SU-DHL-6 (cell line): ENCODE measurements around the gene BEND6.

ENCODE experiments used
- H2AFZ ChIP-seq: fragments of 200-600 bp; sonication (generic); 2 replicates; pipeline ENCODE4 v1.6.1; 2014; ENCODE audit warnings: low read depth, mild to moderate bottlenecking, moderate library complexity, mixed read lengths, antibody characterized with exemption, low read length; ENCODE audit not compliant: severe bottlenecking
- H3F3A ChIP-seq: fragments of 200-600 bp; shearing (Covaris generic); 2 replicates; pipeline ENCODE4 v1.6.0; 2016; ENCODE audit warnings: antibody characterized with exemption, mild to moderate bottlenecking; ENCODE audit not compliant: insufficient read depth
- H3K27ac ChIP-seq: fragments of 200-600 bp; sonication (generic); 2 replicates; pipeline ENCODE4 v1.5.1; 2016; ENCODE audit warnings: low read depth, mild to moderate bottlenecking, low read length, moderate library complexity, mixed read lengths
- H3K27me3 ChIP-seq: fragments of 200-600 bp; sonication (generic), shearing (Covaris generic); 2 replicates; pipeline ENCODE4 v1.6.0; 2014; ENCODE audit warnings: mild to moderate bottlenecking, low read length
- H3K36me3 ChIP-seq: fragments of 200-600 bp; sonication (generic); 2 replicates; pipeline ENCODE4 v1.6.1; 2014; ENCODE audit warnings: mild to moderate bottlenecking, low read length, mixed read lengths
- H3K4me2 ChIP-seq: fragments of 300-600, 200-600 bp; shearing (Covaris generic), sonication (generic); 2 replicates; pipeline ENCODE4 v1.6.0; 2014; ENCODE audit warnings: low read length, low read depth, mild to moderate bottlenecking; ENCODE audit not compliant: poor library complexity, severe bottlenecking
- H3K4me3 ChIP-seq: fragments of 200-600 bp; sonication (generic); 2 replicates; pipeline ENCODE4 v1.5.1; 2014; ENCODE audit warnings: antibody characterized with exemption, low read length, mild to moderate bottlenecking, mixed read lengths; ENCODE audit not compliant: insufficient read depth, poor library complexity, severe bottlenecking
- H3K79me2 ChIP-seq: fragments of 200-600 bp; sonication (generic); 2 replicates; pipeline ENCODE4 v1.6.1; 2014; ENCODE audit warnings: mild to moderate bottlenecking, low read length, moderate library complexity; ENCODE audit not compliant: insufficient read depth
- H3K9ac ChIP-seq: fragments of 200-600 bp; sonication (generic); 2 replicates; pipeline ENCODE4 v1.7.0; 2014; ENCODE audit warnings: mild to moderate bottlenecking, low read length
- H3K9me2 ChIP-seq: fragments of 200-600 bp; sonication (generic); replicated peaks from 2 replicates; pipeline ENCODE4 v1.6.1; 2014; ENCODE audit warnings: low read length; ENCODE audit not compliant: insufficient read depth
- H3K9me3 ChIP-seq: fragments of 200-600 bp; sonication (generic); 2 replicates; pipeline ENCODE4 v1.6.1; 2014; ENCODE audit warnings: low read length, mixed read lengths; ENCODE audit not compliant: insufficient read depth
- H4K20me1 ChIP-seq: fragments of 200-600 bp; sonication (generic); 2 replicates; pipeline ENCODE4 v1.6.1; 2014; ENCODE audit warnings: low read depth, mild to moderate bottlenecking, antibody characterized with exemption, low read length, moderate library complexity, mixed read lengths
- CTCF ChIP-seq: fragments of 200-600 bp; sonication (generic); IDR thresholded peaks from one replicate; pipeline ENCODE4 v1.5.1; 2017; ENCODE audit warnings: antibody characterized with exemption, mild to moderate bottlenecking, low read length, moderate library complexity; ENCODE audit not compliant: insufficient read depth, poor library complexity, severe bottlenecking
- EZH2phosphoT487 ChIP-seq: fragments of 200-600 bp; sonication (generic), shearing (Covaris generic); conservative IDR thresholded peaks from 2 replicates; pipeline ENCODE4 v1.6.1; 2018; ENCODE audit warnings: mild to moderate bottlenecking, antibody characterized with exemption, low read length, moderate library complexity, mixed read lengths

Gene BEND6

DNA sequence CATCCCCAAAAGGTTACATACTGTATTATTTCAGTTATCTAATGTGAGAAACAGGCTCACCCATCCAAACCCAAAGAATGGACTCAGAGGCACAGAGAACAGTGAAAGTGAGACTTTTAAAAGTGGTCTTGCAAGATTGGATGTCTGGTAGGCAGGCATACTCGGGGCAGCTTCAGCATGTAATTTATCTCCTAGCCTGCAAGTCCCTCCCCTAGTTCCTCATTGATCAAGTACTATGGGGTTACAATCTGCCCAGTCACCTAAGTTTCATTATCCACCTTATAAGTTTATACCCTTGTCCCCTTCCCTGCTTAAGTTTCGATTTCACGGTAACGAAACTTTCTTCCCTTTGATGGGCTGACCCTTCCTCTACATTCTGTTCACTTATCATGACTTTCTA lies 114.3 kb downstream of the BEND6 start:
- no peaks in the 10 kb centered on the region for H4K20me1 ChIP-seq
- TF ChIP-seq EZH2phosphoT487 (no peak), CTCF (no peak)

GRCh38 chr6:57069920-57070331 lies 115.0 kb downstream of the BEND6 start:
- Histone ChIP-seq H3K79me2 (no peaks in the 10 kb centered on the region), H3F3A (no peaks in the 10 kb centered on the region), H3K27me3 (no peaks in the 10 kb centered on the region), H3K27ac (no peak overlapping the region), H3K4me3 (no peak overlapping the region), H4K20me1 (no peaks in the 10 kb centered on the region), H3K9me3 (no peaks in the 10 kb centered on the region), H3K9me2 (no peaks in the 10 kb centered on the region), H3K9ac (no peak overlapping the region), H3K36me3 (peaks cover 6% of the 10 kb centered on the region; the same call in 1 of the 2 replicates), H2AFZ (no peak overlapping the region), H3K4me2 (no peak overlapping the region)
- TF ChIP-seq CTCF (no peak), EZH2phosphoT487 (no peak)

More for the DNA sequence above, 114.3 kb downstream of the BEND6 start:
- Histone ChIP-seq H3K9me3 (no peaks in the 10 kb centered on the region), H3K9ac (no peak overlapping the region), H3K9me2 (no peaks in the 10 kb centered on the region), H3K4me3 (no peak overlapping the region), H3F3A (no peaks in the 10 kb centered on the region), H3K4me2 (no peak overlapping the region), H3K27ac (no peak overlapping the region), H2AFZ (no peak overlapping the region), H3K79me2 (no peaks in the 10 kb centered on the region), H3K36me3 (peaks cover 6% of the 10 kb centered on the region; the same call in 1 of the 2 replicates), H3K27me3 (no peaks in the 10 kb centered on the region)

DNA sequence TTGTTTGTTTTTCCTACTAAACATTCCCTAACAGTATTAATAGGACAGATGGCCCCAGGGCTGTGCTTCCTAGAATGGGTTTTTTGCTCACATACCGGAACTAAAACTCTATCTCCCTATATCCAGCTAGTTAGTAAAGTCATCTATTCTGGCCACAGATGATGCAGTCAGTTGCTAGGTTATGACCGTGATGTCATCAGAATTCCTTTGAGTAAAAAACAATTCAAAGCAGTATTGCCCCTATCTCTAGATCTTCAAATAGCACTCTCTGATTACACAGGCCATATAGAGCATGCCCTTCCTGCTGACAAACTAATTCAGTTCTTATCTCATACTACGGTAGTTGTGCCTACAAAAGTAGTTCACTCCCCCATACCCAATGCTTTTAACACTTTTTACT lies 117.2 kb downstream of the BEND6 start:
- H2AFZ ChIP-seq: no peak overlapping the region
- H3K9me2 ChIP-seq: no peaks in the 10 kb centered on the region
- H3K79me2 ChIP-seq: no peaks in the 10 kb centered on the region
- H4K20me1 ChIP-seq: no peaks in the 10 kb centered on the region
- H3K9ac ChIP-seq: no peak overlapping the region
- no peaks in the 10 kb centered on the region for H3F3A ChIP-seq
- H3K27me3 ChIP-seq: no peaks in the 10 kb centered on the region
- peaks cover 6% of the 10 kb centered on the region; the same call in 1 of the 2 replicates for H3K36me3 ChIP-seq
- H3K4me3 ChIP-seq: no peak overlapping the region
- TF ChIP-seq EZH2phosphoT487 (no peak), CTCF (no peak)
- H3K27ac ChIP-seq: no peak overlapping the region
- H3K4me2 ChIP-seq: no peak overlapping the region
- no peaks in the 10 kb centered on the region for H3K9me3 ChIP-seq
